ENCODE results near the gene COX19.
"Not testable (repeated sequence)": the region's sequence is repeated elsewhere in the genome, so short reads cannot be mapped to it uniquely, and the experiment has no call there.

COX19 gene

DNA sequence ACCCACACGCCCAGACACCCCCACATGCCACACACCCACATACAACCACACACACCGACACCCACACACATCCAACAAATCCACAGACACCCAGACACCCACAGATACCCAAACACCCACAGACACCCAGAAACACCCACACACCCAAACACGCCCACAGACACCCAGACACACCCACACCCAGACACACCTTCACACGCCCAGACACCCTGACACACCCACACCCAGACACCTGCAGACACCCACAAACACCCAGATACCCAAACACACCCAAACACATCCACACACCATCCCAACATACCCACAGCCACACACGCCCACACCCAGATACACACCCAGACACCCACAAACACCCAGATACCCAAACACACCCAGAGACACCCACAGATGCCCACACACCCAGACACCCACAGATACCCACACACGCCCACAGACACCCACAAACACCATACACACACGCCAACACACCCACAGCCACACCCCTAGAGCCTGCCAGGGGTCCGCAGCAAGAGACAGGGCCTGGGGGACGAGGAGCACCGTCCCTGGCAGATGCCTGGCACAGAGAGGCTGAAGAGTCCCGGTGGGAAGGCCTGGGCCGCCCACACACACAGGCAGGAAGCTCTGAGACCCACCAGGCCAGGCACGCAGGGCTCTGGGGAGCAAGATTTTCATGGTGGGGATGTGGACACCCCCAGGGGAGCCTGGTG is 36.1 kb upstream of the COX19 start:
- no peak for DNase-seq (ENCODE audit: low read depth, low spot score)

DNA sequence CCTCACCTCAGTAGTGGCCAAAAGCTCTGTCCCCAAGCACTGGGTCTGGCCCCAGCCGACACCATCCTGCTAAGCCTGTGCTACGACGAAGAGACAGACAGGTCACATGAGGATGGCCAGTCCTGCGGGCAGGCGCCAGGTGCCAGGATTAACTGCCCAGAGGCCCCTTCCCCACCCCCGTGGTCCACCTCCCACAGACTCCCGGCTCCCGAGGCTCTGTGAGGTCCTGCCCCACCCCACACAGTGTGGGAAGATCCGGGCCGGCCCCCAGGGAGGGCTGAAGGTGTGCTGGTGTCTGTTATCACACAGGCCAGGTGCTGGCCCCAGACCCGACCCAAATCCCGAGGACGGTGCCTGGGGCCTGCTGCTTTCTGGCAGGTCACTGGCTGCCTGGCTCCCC is 34.9 kb upstream of the COX19 start:
- no peak for DNase-seq (ENCODE audit: low read depth, low spot score)

DNA sequence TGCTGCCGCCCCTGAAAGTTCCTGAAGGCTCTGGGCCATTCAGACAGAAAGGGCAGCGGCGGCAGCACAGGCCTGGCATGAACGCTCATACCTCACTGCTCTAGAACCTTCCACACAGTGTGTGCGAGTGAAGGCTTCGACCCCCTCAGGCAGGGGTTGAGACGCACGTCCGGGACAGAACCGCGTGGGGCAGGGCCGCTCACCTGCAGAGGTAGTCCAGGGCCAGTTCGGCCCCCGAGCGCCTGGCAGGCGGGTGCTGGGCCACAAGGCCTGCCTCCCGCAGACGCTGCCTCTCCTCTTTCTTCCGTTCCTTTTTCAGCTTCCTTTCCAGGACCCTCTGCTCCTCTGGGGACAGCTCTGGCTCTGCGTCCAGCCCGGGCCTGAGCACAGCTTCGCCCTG is 34.4 kb upstream of the COX19 start:
- DNase-seq (ENCODE audit: low read depth, low spot score) = no peak

DNA sequence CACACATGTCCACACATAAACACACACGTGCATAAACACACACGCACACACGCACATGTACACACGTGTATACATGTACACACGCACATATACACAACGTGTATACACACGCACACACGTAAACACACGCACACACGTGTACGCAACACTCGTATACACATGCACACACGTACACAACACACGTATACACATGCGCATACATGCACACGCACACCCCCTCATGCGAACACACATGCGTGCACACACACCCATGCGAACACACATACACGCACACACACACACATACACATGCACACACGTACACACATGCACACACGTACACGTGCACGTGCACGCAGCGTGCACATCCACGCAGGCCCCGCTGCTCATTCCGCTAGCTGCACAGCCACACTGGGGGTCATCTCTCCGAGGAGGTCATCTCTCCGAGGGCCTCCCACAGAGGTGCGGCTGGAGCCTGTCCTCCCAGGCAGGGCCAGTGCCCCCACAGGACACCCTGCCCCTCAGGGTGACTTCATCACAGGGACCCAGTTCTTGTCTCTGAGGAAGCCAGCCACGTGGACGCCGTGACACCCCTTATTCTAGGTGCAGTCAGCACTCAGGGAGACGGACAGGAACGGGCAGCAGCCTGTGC is 33.5 kb upstream of the COX19 start:
- DNase-seq (ENCODE audit: low read depth, low spot score) = no peak

DNA sequence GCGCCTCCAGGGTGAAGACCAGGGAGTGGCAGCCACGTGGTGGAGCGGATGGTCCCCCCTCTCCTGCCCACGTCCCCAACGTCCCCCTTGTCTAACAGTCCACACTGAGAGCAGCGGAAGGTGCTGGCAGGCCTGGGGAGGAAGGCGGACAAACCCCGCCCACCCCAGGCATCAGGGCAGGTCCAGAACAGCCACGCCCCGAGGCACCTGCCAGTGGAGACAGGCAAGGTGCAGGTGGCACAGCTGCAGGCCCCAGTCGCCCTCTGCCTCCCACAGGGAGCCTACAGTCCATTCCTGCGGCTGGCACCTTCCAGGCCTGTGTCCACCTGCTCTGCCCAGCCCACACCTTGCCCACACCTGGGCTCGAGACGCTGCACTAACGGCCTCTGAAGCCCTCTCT is 32.6 kb upstream of the COX19 start:
- DNase-seq (ENCODE audit: low read depth, low spot score) = no peak

DNA sequence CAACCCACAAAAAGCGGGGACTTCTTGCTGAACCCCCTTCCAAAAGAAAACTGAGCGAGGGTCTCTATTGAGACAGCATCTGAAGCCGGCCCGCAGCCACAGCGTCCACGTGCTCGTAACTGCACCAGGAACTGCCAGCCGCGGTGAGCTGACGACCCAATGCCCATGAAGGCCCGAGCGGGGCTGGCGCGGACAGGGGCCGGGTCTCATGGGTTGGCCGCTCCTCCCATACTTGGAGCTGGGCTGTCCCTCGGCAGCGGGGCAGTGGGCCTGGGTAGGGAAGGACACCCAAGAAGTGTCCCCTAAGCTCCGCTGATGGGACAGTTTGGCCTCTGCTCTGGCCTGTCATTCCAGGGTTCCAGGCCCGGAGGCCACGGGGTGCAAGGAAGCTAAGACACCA is 30.0 kb upstream of the COX19 start:
- no peak for DNase-seq (ENCODE audit: low read depth, low spot score)

DNA sequence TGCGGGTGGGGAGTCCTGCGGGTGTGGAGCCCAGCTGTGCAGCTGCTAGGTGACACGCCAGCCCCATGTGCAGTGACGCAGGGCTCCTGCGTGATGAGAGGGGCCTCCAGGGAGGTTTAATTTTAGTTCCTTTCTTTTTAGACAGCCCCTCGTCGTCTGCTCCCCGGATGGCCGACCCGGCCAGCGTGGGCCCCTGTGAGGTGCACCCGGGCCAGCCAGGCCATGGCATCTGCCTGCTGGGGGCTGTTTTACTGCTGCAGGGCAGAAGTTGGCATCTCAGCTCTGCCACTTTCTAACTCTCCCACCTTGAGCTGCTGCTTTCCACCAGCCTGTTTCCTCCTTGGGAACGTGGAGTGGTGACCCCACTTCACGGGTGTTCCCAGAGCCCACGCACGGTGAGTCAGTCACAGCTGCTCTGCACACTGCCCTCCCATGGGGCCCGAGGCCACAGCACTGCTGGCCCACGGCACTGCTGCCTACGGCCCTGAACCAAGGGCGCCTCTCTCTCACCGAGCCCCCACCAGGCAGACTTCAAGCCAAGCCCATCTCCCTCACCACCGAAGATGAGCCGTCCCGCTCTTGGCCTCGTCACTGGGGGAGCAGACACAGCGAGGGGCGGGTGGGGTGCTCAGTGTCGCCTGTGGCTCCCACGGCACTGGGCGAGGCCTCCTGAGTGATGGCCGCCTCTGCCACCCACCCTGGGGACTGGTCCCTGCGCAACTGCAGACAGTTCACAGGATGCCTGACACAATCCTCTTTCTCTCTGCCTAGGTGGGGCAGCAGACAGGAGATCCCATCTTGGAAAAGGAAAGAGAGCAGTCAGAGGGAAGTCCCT is 28.9 kb upstream of the COX19 start:
- DNase-seq (ENCODE audit: low read depth, low spot score) = no peak

DNA sequence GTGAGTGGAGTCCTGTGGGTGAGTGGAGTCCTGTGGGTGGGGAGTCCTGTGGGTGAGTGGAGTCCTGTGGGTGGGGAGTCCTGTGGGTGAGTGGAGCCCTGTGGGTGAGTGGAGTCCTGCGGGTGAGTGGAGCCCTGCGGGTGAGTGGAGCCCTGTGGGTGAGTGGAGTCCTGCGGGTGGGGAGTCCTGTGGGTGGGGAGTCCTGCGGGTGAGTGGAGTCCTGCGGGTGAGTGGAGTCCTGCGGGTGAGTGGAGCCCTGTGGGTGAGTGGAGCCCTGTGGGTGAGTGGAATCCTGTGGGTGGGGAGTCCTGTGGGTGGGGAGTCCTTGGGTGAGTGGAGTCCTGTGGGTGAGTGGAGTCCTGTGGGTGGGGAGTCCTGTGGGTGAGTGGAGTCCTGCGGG is 27.1 kb upstream of the COX19 start:
- DNase-seq (ENCODE audit: low read depth, low spot score) = not testable (repeated sequence)

DNA sequence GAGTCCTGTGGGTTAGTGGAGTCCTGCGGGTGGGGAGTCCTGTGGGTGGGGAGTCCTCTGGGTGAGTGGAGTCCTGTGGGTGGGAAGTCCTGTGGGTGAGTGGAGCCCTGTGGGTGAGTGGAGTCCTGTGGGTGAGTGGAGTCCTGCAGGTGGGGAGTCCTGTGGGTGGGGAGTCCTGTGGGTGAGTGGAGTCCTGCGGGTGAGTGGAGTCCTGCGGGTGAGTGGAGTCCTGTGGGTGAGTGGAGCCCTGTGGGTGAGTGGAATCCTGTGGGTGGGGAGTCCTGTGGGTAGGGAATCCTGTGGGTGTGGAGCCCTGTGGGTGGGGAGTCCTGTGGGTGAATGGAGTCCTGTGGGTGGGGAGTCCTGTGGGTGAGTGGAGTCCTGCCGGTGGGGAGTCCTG is 26.7 kb upstream of the COX19 start:
- not testable (repeated sequence) for DNase-seq (ENCODE audit: low read depth, low spot score)

DNA sequence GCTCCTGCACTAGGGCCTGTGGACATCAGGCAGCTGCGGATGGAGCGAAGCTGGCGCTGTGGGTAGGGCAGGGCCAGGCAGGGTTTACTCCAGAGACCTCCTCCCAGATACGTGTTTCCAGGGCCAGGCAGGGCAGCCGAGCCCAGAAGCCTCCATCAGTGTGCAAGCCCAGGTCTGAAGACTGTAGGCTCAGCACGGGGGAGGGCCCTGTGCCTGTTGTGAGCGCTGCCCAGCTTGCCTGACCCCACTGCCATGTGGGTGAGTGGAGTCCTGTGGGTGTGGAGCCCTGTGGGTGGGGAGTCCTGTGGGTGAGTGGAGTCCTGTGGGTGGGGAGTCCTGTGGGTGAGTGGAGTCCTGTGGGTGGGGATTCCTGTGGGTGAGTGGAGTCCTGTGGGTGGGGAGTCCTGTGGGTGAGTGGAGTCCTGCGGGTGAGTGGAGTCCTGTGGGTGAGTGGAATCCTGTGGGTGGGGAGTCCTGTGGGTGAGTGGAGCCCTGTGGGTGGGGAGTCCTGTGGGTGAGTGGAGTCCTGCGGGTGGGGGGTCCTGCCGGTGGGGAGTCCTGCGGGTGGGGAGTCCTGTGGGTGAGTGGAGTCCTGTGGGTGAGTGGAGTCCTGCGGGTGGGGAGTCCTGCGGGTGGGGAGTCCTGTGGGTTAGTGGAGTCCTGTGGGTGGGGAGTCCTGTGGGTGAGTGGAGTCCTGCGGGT is 25.9 kb upstream of the COX19 start:
- DNase-seq (ENCODE audit: low read depth, low spot score) = not testable (repeated sequence)

DNA sequence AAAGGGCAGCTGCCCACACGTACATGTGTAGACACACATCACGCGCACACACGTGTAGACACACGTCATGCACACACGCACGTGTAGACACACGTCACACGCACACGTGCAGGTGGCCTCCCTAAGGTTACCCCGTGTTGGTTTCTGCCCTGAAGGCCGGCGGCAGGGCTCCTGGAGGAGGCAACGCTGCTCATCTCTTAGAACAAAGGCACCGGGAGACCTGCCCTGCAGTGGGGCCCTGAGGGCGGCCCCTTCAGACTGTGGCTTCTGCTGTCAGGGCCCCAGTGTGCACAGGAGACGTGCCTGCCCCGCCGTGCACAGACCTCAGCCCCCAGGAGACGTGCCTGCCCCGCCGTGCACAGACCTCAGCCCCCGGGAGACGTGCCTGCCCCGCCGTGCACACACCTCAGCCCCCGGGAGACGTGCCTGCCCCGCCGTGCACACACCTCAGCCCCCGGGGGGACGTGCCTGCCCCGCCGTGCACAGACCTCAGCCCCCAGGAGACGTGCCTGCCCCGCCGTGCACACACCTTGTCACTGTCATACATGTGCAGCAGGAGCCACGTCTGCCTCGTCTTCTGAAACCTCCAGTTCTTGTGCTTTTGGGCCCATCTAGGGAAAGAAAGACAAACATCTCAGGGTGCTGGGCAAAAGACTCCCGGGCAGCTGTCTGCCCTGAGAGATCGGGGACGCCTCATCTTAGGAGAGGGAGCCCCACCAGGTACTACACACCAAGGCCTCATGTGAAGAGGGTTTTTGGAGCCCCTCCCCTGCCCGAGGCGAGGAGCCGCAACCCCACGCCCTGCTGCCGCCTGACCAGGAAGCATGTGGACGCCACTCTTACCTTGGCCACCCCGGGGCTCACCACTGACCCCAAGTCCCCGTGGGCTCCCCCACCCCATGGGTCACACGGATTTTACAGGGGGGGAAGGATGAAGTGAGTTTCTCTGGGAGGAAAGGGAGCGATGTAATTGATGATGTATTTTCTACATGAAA is 24.9 kb upstream of the COX19 start:
- no peak for DNase-seq (ENCODE audit: low read depth, low spot score)

DNA sequence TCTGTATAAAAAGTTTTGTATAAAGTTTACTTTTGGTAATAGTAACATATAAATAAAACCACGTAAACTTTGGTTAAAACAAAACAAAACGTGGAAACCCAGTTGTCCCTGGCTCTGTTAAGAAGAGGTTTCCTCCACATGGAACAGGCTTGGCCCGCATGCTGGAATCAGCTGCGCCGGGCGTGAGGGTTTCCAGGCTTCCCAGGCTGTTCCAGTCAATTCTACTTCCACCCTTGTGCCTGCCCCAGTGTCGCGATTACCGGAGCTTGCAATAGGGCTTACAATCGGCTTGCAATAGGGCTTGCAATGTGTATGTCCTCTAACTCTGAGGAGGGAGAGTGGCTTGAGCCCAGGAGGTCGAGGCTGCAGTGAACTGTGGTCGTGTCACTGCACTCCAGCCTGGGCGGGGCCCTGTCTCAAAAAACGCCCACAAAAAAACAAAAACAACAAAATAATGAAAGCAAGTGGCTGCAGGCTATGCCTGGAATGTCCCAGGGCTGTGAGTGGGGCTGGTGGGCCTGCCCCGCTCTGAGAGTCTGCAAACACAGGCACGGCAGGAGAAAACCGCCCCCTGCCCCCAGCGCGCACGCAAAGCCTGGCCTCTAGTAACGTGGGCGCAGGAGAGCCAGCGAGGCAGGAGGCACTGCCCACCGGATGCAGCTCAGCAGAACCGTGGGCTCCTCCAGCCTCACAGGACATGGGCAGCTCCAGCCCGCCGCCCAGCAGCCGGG is 24.0 kb upstream of the COX19 start:
- DNase-seq (ENCODE audit: low read depth, low spot score) = no peak

DNA sequence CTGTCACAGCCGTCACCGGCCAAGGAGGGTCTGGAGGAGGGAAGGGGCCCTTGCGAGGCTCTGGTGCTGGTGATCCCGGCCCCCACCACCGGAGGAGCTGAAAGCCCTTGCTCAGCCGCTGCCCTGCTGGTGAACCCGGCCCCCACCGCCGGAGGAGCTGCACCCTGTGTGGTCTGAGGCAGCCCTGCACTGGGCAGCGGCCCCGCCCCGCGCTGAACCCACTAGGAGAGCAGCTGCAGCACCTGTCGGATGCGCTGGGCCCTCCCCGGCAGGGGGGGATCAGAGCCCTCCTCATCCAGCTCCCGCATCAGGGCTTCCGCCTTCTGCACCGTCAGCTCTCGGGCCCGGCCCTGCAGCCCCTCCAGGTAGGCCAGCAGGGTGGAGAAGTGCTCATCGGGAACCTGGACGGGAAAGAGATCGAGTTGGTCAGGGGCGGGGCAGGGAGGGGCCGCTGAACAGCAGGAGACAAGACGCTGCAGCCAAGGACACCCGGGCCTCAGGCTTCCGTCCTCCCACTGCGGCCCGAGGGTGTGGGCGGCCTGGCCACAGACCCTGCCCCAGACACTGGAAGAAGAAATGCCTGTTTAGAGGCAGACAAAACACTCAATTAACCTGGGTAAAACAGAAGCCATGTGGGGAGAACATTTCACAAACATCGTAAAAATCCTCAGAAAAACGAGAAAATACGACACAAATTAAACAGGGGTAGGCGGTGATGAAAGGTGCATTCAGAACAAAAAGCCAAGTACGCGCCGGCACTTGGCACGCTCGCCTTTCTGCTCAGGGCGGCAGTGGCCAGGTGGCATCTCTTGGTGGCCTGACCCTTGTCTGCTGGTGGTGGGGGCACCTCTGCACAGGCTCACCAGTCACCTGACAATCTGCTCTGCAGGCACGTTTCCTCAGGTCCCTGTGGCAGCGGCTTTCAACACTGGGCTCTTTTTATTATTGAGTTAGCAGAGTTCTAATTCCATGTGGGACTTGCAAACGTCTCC is 22.4 kb upstream of the COX19 start:
- DNase-seq (ENCODE audit: low read depth, low spot score) = no peak

DNA sequence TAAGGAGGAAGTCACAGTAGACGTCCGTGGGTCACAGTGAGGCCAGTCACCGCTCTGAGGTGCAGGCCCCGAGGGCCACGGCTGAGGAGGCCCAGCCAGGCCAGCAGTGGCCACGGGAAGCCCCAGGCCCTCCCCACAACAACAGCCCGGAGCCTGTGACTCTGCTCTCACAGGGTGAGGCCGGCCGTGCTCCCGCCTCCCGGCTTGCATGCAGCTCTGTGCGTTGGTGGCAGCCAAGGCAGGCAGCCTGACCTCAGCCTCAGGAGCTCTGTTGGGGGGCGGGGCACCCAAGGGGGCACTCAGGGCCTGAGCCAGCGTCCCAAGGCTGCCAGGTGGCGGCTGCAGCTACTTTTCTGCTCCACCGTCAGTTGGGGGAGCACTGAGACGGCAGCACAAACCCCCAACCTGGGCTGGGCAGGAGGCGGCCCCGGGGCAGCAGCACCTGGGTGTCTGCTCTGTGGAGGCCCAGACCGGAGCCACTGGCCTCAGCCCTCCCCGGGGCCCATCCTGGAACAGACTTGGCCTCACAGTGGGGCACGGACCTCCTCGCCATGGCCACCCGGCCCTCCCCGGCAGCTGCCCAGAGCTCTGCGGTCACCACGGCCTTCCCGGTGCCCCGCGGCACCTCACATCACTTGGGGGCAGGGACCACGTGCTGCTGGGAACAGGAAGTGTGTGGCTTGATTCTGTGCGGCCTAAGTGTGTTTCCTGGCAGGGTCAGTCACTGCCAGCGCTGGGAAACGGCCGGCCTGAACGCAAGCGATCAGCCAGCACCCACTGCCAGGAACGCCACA is 20.9 kb upstream of the COX19 start:
- no peak for DNase-seq (ENCODE audit: low read depth, low spot score)

DNA sequence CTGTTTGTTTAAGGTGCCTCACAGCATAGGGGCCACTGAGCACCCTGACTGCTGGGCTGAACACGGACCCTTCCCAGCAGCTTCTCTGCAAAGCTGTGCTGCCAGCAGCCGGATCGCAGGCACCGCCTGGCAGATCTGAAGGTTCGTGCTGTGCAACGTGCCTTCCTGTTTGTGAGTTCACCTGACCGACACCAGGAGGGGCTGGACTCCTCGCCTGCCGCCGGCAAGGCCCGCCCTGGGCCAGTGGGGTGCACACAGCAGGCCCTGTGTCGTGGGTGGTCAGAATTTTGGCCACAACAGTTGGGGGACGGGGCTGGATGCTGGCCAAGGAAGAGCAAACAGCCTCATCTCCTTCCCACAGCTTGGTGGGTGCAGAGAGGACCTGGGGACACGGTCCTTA is 20.2 kb upstream of the COX19 start:
- no peak for DNase-seq (ENCODE audit: low read depth, low spot score)

DNA sequence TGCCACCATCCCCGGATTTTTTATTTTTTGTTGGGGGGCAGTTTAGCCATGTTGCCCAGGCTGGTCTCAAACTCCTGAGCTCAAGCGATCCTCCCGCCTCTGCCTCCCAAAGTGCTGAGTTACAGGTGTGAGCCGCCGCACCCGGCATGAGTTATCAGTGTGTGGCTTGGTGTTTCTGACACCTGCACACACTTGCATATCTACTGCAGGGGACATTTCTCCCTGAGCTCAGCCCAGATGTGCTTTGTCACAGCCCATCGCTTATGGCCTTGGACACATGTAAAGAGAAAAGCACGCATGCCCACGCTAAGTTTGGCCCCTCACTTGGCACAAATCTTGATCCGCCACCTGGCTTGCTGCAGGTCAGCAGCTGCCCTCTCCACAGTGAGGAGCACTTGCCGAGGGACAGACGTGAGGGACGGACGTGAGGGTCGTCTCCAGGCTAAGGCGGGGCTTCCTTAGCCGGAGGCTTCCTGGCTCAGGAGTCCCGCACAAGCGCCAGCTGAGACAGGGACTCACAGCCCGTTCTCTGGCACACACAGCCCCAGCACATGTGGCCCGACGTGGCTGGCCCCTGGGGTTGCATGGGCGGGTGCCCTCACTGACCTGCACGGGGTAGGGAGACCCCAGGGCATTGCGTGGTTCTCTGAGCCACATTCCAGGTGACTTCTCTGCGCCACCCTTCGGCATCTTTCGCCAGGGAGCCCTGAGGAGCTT is 19.4 kb upstream of the COX19 start:
- DNase-seq (ENCODE audit: low read depth, low spot score) = no peak

Data from activated naive CD8-positive, alpha-beta T cell treated with anti-CD3 and anti-CD28 coated beads, Interleukin-2, amount 50 U/mL, for 16 hours (primary cell).